ENCODE data around the gene EPX. TPM values are rescaled to one million over a fixed set of nuclear protein-coding genes. Genes with fewer than 3 reads are reported as not detected.
A peak's percentile ranks its signal among the peaks of the same experiment; 100 is the strongest.

EPX gene
- total RNA-seq, 1 donor from 2014 or later, result not detected

- TF ChIP-seq, protein P1, sequence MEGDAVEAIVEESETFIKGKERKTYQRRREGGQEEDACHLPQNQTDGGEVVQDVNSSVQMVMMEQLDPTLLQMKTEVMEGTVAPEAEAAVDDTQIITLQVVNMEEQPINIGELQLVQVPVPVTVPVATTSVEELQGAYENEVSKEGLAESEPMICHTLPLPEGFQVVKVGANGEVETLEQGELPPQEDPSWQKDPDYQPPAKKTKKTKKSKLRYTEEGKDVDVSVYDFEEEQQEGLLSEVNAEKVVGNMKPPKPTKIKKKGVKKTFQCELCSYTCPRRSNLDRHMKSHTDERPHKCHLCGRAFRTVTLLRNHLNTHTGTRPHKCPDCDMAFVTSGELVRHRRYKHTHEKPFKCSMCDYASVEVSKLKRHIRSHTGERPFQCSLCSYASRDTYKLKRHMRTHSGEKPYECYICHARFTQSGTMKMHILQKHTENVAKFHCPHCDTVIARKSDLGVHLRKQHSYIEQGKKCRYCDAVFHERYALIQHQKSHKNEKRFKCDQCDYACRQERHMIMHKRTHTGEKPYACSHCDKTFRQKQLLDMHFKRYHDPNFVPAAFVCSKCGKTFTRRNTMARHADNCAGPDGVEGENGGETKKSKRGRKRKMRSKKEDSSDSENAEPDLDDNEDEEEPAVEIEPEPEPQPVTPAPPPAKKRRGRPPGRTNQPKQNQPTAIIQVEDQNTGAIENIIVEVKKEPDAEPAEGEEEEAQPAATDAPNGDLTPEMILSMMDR (conservative IDR thresholded peaks at IDR 0.05), result no peak
- no peak overlapping the region for H3K27ac Mint-ChIP-seq (ENCODE audit: unreplicated experiment)
- H3K9me3 Mint-ChIP-seq, result no peaks in the 10 kb centered on the region
- DNase-seq (ENCODE audit: low read depth, low spot score), result no peak
- H3K27me3 Mint-ChIP-seq (ENCODE audit: low read depth), result peaks cover 92% of the 10 kb centered on the region
- no peaks in the 10 kb centered on the region for H3K4me1 Mint-ChIP-seq
- H3K36me3 Mint-ChIP-seq (ENCODE audit: low read depth), result no peaks in the 10 kb centered on the region
- peak overlapping the region; percentile 35 for H3K4me3 Mint-ChIP-seq
Measured at GRCh38 chr17:58247511-58248363, 55.2 kb downstream of the EPX start.

- no peak for DNase-seq (ENCODE audit: low read depth, low spot score)
- peaks cover 92% of the 10 kb centered on the region for H3K27me3 Mint-ChIP-seq (ENCODE audit: low read depth)
- TF ChIP-seq, protein P1 (conservative IDR thresholded peaks at IDR 0.05), result no peak
- H3K36me3 Mint-ChIP-seq (ENCODE audit: low read depth), result no peaks in the 10 kb centered on the region
- H3K4me3 Mint-ChIP-seq, result no peak overlapping the region
- H3K27ac Mint-ChIP-seq (ENCODE audit: unreplicated experiment), result no peak overlapping the region
- H3K9me3 Mint-ChIP-seq, result no peaks in the 10 kb centered on the region
- no peaks in the 10 kb centered on the region for H3K4me1 Mint-ChIP-seq
Measured at GRCh38 chr17:58248955-58249269, 56.4 kb downstream of the EPX start.

GRCh38 chr17:58249270-58250133 is 57.0 kb downstream of the EPX start:
- H3K27me3 Mint-ChIP-seq (ENCODE audit: low read depth), result peaks cover 92% of the 10 kb centered on the region
- no peaks in the 10 kb centered on the region for H3K4me1 Mint-ChIP-seq
- H3K27ac Mint-ChIP-seq (ENCODE audit: unreplicated experiment), result no peak overlapping the region
- no peak overlapping the region for H3K4me3 Mint-ChIP-seq
- no peaks in the 10 kb centered on the region for H3K36me3 Mint-ChIP-seq (ENCODE audit: low read depth)
- no peaks in the 10 kb centered on the region for H3K9me3 Mint-ChIP-seq
- DNase-seq (ENCODE audit: low read depth, low spot score), result peak; percentile 85
- TF ChIP-seq, protein P1 (conservative IDR thresholded peaks at IDR 0.05), result peak; percentile 99

GRCh38 chr17:58250344-58251011 is 58.0 kb downstream of the EPX start:
- H3K27me3 Mint-ChIP-seq (ENCODE audit: low read depth), result peaks cover 93% of the 10 kb centered on the region
- TF ChIP-seq, protein P1 (conservative IDR thresholded peaks at IDR 0.05), result no peak
- H3K27ac Mint-ChIP-seq (ENCODE audit: unreplicated experiment), result no peak overlapping the region
- no peaks in the 10 kb centered on the region for H3K4me1 Mint-ChIP-seq
- no peak overlapping the region for H3K4me3 Mint-ChIP-seq
- H3K9me3 Mint-ChIP-seq, result no peaks in the 10 kb centered on the region
- no peak for DNase-seq (ENCODE audit: low read depth, low spot score)
- H3K36me3 Mint-ChIP-seq (ENCODE audit: low read depth), result no peaks in the 10 kb centered on the region

- no peak for DNase-seq (ENCODE audit: low read depth, low spot score)
- no peaks in the 10 kb centered on the region for H3K4me1 Mint-ChIP-seq
- TF ChIP-seq, protein P1 (conservative IDR thresholded peaks at IDR 0.05), result no peak
- H3K27ac Mint-ChIP-seq (ENCODE audit: unreplicated experiment), result no peak overlapping the region
- no peaks in the 10 kb centered on the region for H3K36me3 Mint-ChIP-seq (ENCODE audit: low read depth)
- no peak overlapping the region for H3K4me3 Mint-ChIP-seq
- H3K27me3 Mint-ChIP-seq (ENCODE audit: low read depth), result peaks cover 91% of the 10 kb centered on the region
- no peaks in the 10 kb centered on the region for H3K9me3 Mint-ChIP-seq
Measured at GRCh38 chr17:58252141-58252540, 59.6 kb downstream of the EPX start.

Data from neural crest cell (in vitro differentiated cells).